K562 (cell line): ENCODE measurements around the gene CCDC137. TPM values are rescaled to one million over a fixed set of nuclear protein-coding genes. Genes with fewer than 3 reads are reported as not detected.

Experiments used
- BCOR ChIP-seq: fragments of 450-650 bp; IDR thresholded peaks from 2 replicates; pipeline ENCODE4 v1.6.1; 2016
- BRD4 ChIP-seq: fragments of 200-600 bp; sonication (generic); IDR thresholded peaks from 2 replicates; pipeline ENCODE4 v1.6.1; 2017; ENCODE audit warnings: inconsistent platforms
- CEBPG ChIP-seq, 3 experiments: fragments of 200-800 bp in 1 of 3; sonication (Bioruptor generic) in 1 of 3; sonication (generic) in 1 of 3; formaldehyde crosslinking in 1 of 3; IDR thresholded peaks in 2 of 3; conservative IDR thresholded peaks in 1 of 3; 2 replicates each; pipeline versions ENCODE4 v1.6.1 to v1.8.0; 2016 to 2022; ENCODE audit warnings: missing compliant biosample characterization in 2 of 3, missing genetic modification characterization in 2 of 3, mild to moderate bottlenecking in 1 of 3, missing genetic modification reagents in 1 of 3
- ESRRA ChIP-seq: fragments of 450-650 bp; IDR thresholded peaks from 2 replicates; pipeline ENCODE4 v1.6.1; 2014; ENCODE audit warnings: low read depth, mild to moderate bottlenecking, moderate library complexity, borderline replicate concordance
- FOXJ2 ChIP-seq: fragments of 200-800 bp; sonication (Bioruptor generic); IDR thresholded peaks from 2 replicates; pipeline ENCODE4 v1.6.1; 2016; ENCODE audit warnings: missing genetic modification characterization, missing compliant biosample characterization
- FOXK2 ChIP-seq, 2 experiments: fragments of 450-650 bp; IDR thresholded peaks in 1 of 2; conservative IDR thresholded peaks in 1 of 2; 2 replicates each; pipeline ENCODE4 v1.6.1; 2016; ENCODE audit warnings: low read depth in 2 of 2, mild to moderate bottlenecking in 1 of 2
- HLTF ChIP-seq: fragments of 450-650 bp; IDR thresholded peaks from 2 replicates; pipeline ENCODE4 v1.6.1; 2016
- HOXB6 ChIP-seq: fragments of 250-450 bp; sonication (Bioruptor Pico); IDR thresholded peaks from 2 replicates; pipeline ENCODE4 v1.5.1; 2022; ENCODE audit warnings: mild to moderate bottlenecking, borderline replicate concordance
- JUNB ChIP-seq: fragments of 450-650 bp; formaldehyde crosslinking; conservative IDR thresholded peaks from 2 replicates; pipeline ENCODE4 v1.4.0; 2020; ENCODE audit warnings: mild to moderate bottlenecking
- KHSRP ChIP-seq: fragments of 450-650 bp; IDR thresholded peaks from 2 replicates; pipeline ENCODE4 v1.6.1; 2017
- NFE2 ChIP-seq: IDR thresholded peaks from 2 replicates; pipeline ENCODE4 v1.6.1; 2014; ENCODE audit warnings: antibody characterized with exemption, low read depth
- NR2C1 ChIP-seq, 2 experiments: fragments of 450-650 bp; IDR thresholded peaks; 2 replicates each; pipeline ENCODE4 v1.6.1; 2017; ENCODE audit warnings: mild to moderate bottlenecking in 2 of 2, antibody characterized with exemption in 1 of 2, inconsistent platforms in 1 of 2, missing compliant biosample characterization in 1 of 2, missing genetic modification characterization in 1 of 2
- POLR2AphosphoS2 ChIP-seq: IDR thresholded peaks from 2 replicates; pipeline ENCODE4 v1.6.1; 2012; ENCODE audit warnings: low read length, improper control_type of control experiment
- RB1 ChIP-seq: fragments of 450-650 bp; IDR thresholded peaks from 2 replicates; pipeline ENCODE4 v1.6.1; 2017; ENCODE audit warnings: low read depth, mild to moderate bottlenecking
- ZNF175 ChIP-seq: fragments of 200-800 bp; sonication (Bioruptor generic); IDR thresholded peaks from 2 replicates; pipeline ENCODE4 v1.6.1; 2016; ENCODE audit warnings: low read depth, mild to moderate bottlenecking, missing genetic modification characterization, missing compliant biosample characterization
- polyA plus RNA-seq, 8 experiments: library from polyadenylated mRNA; depleted of rRNA in 4 of 8; stranded (reverse) in 5 of 8; unstranded in 3 of 8; fragments of >200 nt; fragmentation: Nextera tagmentation in 2 of 8; fragmentation: Illumina TruSeq in 1 of 8; extraction: Ambion mirVana in 2 of 8; extraction: Trizol in 1 of 8; gene quantifications; 2 replicates each; pipeline versions ENCODE4 v1.2.1 to v1.2.3, GENCODE V29; 2011 to 2014; ENCODE audit warnings: inconsistent platforms in 1 of 8, missing spikeins in 1 of 8
- total RNA-seq, 7 experiments: library from RNA; depleted of rRNA in 6 of 7; stranded (reverse); fragments of >200 nt in 6 of 7; fragmentation: Illumina TruSeq in 2 of 7; extraction: Trizol in 2 of 7; gene quantifications; 2 replicates each; pipeline versions ENCODE4 v1.2.1 to v1.2.3, GENCODE V29; 2011 to 2021; ENCODE audit warnings: low replicate concordance in 1 of 7
- TF ChIP-seq, protein P1 (sequence below), 2 experiments: fragments of 450-650 bp; formaldehyde crosslinking in 1 of 2; IDR thresholded peaks; 2 replicates each; pipeline versions ENCODE4 v1.4.0 to v1.6.1; 2014 to 2020; ENCODE audit warnings: mild to moderate bottlenecking in 2 of 2, borderline replicate concordance in 1 of 2, low read depth in 1 of 2
- TF ChIP-seq, protein P2 (sequence below): sonication (generic); formaldehyde crosslinking; IDR thresholded peaks from 2 replicates; pipeline ENCODE4 v1.8.0; 2022; ENCODE audit warnings: mild to moderate bottlenecking, missing genetic modification reagents, borderline replicate concordance
- TF ChIP-seq, protein P3 (sequence below): fragments of 250-450 bp; sonication (Bioruptor Pico); IDR thresholded peaks from 2 replicates; pipeline ENCODE4 v1.9.0; 2021; ENCODE audit warnings: mild to moderate bottlenecking

The CCDC137 gene
- total and polyA plus RNA-seq, 9 of the 15 experiments (the other 6 are each of a cell fraction or from before 2014, with no cell fraction given), result 2.3 to 68.1 (median 38.3) TPM

DNA sequence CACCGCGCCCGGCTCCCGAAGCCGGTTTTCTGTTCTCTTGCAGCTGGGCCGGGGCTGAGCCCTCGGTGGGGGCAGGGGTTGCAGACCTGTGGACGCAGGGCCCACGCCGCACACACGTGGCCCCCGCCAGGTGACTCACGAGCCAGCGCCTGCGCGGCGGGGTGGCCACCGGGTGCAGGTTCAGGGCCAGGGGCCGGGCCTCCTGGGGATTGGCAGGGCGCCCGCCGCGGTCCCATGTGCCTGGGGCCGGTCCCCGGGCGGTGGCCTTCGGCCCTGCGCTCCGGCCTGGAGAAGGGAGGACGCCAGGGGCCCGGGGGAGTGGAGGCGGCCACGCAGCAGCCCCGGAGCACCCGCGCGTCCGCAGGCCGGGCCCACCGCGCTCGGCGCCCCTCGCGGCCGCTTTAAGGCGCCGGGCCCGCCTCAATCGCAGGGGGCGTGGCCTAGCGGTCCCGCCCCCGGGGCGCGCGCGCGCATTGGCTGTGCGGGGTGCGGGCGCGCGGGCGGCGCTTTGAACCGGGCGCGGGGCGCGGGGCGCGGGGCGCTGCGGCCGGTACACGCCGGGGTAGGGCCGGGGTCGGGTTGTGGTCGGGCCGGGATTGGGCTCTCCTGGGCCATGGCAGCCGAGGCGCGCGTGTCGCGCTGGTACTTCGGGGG lies 45.4 kb downstream of the CCDC137 start, which contains the start of gene SLC25A10 (continued):
- TF ChIP-seq, protein P1, sequence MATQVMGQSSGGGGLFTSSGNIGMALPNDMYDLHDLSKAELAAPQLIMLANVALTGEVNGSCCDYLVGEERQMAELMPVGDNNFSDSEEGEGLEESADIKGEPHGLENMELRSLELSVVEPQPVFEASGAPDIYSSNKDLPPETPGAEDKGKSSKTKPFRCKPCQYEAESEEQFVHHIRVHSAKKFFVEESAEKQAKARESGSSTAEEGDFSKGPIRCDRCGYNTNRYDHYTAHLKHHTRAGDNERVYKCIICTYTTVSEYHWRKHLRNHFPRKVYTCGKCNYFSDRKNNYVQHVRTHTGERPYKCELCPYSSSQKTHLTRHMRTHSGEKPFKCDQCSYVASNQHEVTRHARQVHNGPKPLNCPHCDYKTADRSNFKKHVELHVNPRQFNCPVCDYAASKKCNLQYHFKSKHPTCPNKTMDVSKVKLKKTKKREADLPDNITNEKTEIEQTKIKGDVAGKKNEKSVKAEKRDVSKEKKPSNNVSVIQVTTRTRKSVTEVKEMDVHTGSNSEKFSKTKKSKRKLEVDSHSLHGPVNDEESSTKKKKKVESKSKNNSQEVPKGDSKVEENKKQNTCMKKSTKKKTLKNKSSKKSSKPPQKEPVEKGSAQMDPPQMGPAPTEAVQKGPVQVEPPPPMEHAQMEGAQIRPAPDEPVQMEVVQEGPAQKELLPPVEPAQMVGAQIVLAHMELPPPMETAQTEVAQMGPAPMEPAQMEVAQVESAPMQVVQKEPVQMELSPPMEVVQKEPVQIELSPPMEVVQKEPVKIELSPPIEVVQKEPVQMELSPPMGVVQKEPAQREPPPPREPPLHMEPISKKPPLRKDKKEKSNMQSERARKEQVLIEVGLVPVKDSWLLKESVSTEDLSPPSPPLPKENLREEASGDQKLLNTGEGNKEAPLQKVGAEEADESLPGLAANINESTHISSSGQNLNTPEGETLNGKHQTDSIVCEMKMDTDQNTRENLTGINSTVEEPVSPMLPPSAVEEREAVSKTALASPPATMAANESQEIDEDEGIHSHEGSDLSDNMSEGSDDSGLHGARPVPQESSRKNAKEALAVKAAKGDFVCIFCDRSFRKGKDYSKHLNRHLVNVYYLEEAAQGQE (IDR thresholded peaks at IDR 0.05; ENCODE audit: borderline replicate concordance), result no peak; the same call in 1 of the 2 replicates
- TF ChIP-seq, protein P1 (CRISPR knock-in tag; IDR thresholded peaks at IDR 0.05; ENCODE audit: low read depth), result peak; percentile 90
- TF ChIP-seq BCOR (no peak), POLR2AphosphoS2 (no peak), HLTF (no peak), JUNB (no peak), ZNF175 (CRISPR knock-in tag) (no peak), HOXB6 (CRISPR knock-in tag) (no peak), NFE2 (no peak), NR2C1 (IDR thresholded peaks at IDR 0.05) (no peak), NR2C1 (tag; IDR thresholded peaks at IDR 0.05) (no peak), BRD4 (no peak), KHSRP (no peak), CEBPG (CRISPR knock-in tag; IDR thresholded peaks at IDR 0.05) (peak; percentile 28; the same call in 1 of the 2 replicates), CEBPG (tag; conservative IDR thresholded peaks at IDR 0.05 in 1 of 2, IDR thresholded peaks at IDR 0.05 in 1 of 2) (no peak), FOXK2 (conservative IDR thresholded peaks at IDR 0.05 in 1 of 2, IDR thresholded peaks at IDR 0.05 in 1 of 2; ENCODE audit: low read depth in 2 of 2) (0 out of 4 replicates have a peak, but pooled peaks of 1 of the 2 experiments have one; percentile 14), ESRRA (no peak; the same call in 1 of the 2 replicates), FOXJ2 (tag) (no peak), RB1 (peak; percentile 90)
- TF ChIP-seq, protein P2, sequence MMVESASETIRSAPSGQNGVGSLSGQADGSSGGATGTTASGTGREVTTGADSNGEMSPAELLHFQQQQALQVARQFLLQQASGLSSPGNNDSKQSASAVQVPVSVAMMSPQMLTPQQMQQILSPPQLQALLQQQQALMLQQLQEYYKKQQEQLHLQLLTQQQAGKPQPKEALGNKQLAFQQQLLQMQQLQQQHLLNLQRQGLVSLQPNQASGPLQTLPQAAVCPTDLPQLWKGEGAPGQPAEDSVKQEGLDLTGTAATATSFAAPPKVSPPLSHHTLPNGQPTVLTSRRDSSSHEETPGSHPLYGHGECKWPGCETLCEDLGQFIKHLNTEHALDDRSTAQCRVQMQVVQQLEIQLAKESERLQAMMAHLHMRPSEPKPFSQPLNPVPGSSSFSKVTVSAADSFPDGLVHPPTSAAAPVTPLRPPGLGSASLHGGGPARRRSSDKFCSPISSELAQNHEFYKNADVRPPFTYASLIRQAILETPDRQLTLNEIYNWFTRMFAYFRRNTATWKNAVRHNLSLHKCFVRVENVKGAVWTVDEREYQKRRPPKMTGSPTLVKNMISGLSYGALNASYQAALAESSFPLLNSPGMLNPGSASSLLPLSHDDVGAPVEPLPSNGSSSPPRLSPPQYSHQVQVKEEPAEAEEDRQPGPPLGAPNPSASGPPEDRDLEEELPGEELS (CRISPR knock-in tag), result peak; percentile 87; the same call in 1 of the 2 replicates
- TF ChIP-seq, protein P3, sequence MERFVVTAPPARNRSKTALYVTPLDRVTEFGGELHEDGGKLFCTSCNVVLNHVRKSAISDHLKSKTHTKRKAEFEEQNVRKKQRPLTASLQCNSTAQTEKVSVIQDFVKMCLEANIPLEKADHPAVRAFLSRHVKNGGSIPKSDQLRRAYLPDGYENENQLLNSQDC (CRISPR knock-in tag), result no peak
